GM21737 (cell line): ENCODE results near the gene MRS2.
"Not testable (repeated sequence)": the region's sequence is repeated elsewhere in the genome, so short reads cannot be mapped to it uniquely, and the experiment has no call there.

Source experiments
- ATAC-seq: cut with Tn5 transposase; IDR thresholded peaks from one replicate; pipeline ENCODE4 v1.9.1; 2021; ENCODE audit warnings: mild to moderate bottlenecking, moderate library complexity; ENCODE audit not compliant: unreplicated experiment

MRS2 gene

GRCh38 chr6:24402697-24403500, at the start of gene MRS2:
Gene MRS2, plus strand, starts transcription at chr6:24402936. Its CDS starts 111 bp downstream, at chr6:24403047.
- ATAC-seq, result peak; percentile 97

GRCh38 chr6:24353861-24354260, 48.9 kb upstream of the MRS2 start:
- no peak for ATAC-seq

- no peak for ATAC-seq
Observed at GRCh38 chr6:24355393-24355792, 47.3 kb upstream of the MRS2 start.

- ATAC-seq, result no peak
Observed at GRCh38 chr6:24356310-24356973, 46.3 kb upstream of the MRS2 start.

- ATAC-seq, result no peak
Observed at GRCh38 chr6:24357336-24358218, 45.2 kb upstream of the MRS2 start, which contains the start of gene DCDC2. Gene DCDC2, minus strand, starts transcription at chr6:24358059. Its CDS starts 309 bp downstream, at chr6:24357750.

GRCh38 chr6:24358219-24358821, 44.4 kb upstream of the MRS2 start:
- no peak for ATAC-seq

GRCh38 chr6:24359640-24360454, 42.9 kb upstream of the MRS2 start:
- peak; percentile 89 for ATAC-seq

GRCh38 chr6:24362363-24362762, 40.4 kb upstream of the MRS2 start:
- not testable (repeated sequence) for ATAC-seq

GRCh38 chr6:24365103-24365633, 37.6 kb upstream of the MRS2 start:
- ATAC-seq, result not testable (repeated sequence)

GRCh38 chr6:24374612-24375011, 28.1 kb upstream of the MRS2 start:
- ATAC-seq, result no peak

- ATAC-seq, result no peak
Observed at GRCh38 chr6:24376871-24377270, 25.9 kb upstream of the MRS2 start.

- no peak for ATAC-seq
Observed at GRCh38 chr6:24378473-24379097, 24.2 kb upstream of the MRS2 start.

- ATAC-seq, result no peak
Observed at GRCh38 chr6:24381476-24382219, 21.1 kb upstream of the MRS2 start.

GRCh38 chr6:24382220-24382540, 20.6 kb upstream of the MRS2 start:
- ATAC-seq, result no peak

- not testable (repeated sequence) for ATAC-seq
Observed at GRCh38 chr6:24382891-24383494, 19.7 kb upstream of the MRS2 start.

GRCh38 chr6:24384369-24385130, 18.2 kb upstream of the MRS2 start:
- ATAC-seq, result not testable (repeated sequence)

- ATAC-seq, result no peak
Observed at GRCh38 chr6:24385536-24386269, 17.0 kb upstream of the MRS2 start.
